Measurements from ENCODE around the gene SYCP2L. TPM values are rescaled to one million over a fixed set of nuclear protein-coding genes. Genes with fewer than 3 reads are reported as not detected.

SYCP2L gene
- total and polyA plus RNA-seq, 2 of the 8 experiments (the other 6 are each of a cell fraction or from before 2014, with no cell fraction given), result 1.7 to 4.2 TPM

GRCh38 chr6:10904015-10904414, 17.2 kb downstream of the SYCP2L start (continued):
- TF ChIP-seq, protein P1, sequence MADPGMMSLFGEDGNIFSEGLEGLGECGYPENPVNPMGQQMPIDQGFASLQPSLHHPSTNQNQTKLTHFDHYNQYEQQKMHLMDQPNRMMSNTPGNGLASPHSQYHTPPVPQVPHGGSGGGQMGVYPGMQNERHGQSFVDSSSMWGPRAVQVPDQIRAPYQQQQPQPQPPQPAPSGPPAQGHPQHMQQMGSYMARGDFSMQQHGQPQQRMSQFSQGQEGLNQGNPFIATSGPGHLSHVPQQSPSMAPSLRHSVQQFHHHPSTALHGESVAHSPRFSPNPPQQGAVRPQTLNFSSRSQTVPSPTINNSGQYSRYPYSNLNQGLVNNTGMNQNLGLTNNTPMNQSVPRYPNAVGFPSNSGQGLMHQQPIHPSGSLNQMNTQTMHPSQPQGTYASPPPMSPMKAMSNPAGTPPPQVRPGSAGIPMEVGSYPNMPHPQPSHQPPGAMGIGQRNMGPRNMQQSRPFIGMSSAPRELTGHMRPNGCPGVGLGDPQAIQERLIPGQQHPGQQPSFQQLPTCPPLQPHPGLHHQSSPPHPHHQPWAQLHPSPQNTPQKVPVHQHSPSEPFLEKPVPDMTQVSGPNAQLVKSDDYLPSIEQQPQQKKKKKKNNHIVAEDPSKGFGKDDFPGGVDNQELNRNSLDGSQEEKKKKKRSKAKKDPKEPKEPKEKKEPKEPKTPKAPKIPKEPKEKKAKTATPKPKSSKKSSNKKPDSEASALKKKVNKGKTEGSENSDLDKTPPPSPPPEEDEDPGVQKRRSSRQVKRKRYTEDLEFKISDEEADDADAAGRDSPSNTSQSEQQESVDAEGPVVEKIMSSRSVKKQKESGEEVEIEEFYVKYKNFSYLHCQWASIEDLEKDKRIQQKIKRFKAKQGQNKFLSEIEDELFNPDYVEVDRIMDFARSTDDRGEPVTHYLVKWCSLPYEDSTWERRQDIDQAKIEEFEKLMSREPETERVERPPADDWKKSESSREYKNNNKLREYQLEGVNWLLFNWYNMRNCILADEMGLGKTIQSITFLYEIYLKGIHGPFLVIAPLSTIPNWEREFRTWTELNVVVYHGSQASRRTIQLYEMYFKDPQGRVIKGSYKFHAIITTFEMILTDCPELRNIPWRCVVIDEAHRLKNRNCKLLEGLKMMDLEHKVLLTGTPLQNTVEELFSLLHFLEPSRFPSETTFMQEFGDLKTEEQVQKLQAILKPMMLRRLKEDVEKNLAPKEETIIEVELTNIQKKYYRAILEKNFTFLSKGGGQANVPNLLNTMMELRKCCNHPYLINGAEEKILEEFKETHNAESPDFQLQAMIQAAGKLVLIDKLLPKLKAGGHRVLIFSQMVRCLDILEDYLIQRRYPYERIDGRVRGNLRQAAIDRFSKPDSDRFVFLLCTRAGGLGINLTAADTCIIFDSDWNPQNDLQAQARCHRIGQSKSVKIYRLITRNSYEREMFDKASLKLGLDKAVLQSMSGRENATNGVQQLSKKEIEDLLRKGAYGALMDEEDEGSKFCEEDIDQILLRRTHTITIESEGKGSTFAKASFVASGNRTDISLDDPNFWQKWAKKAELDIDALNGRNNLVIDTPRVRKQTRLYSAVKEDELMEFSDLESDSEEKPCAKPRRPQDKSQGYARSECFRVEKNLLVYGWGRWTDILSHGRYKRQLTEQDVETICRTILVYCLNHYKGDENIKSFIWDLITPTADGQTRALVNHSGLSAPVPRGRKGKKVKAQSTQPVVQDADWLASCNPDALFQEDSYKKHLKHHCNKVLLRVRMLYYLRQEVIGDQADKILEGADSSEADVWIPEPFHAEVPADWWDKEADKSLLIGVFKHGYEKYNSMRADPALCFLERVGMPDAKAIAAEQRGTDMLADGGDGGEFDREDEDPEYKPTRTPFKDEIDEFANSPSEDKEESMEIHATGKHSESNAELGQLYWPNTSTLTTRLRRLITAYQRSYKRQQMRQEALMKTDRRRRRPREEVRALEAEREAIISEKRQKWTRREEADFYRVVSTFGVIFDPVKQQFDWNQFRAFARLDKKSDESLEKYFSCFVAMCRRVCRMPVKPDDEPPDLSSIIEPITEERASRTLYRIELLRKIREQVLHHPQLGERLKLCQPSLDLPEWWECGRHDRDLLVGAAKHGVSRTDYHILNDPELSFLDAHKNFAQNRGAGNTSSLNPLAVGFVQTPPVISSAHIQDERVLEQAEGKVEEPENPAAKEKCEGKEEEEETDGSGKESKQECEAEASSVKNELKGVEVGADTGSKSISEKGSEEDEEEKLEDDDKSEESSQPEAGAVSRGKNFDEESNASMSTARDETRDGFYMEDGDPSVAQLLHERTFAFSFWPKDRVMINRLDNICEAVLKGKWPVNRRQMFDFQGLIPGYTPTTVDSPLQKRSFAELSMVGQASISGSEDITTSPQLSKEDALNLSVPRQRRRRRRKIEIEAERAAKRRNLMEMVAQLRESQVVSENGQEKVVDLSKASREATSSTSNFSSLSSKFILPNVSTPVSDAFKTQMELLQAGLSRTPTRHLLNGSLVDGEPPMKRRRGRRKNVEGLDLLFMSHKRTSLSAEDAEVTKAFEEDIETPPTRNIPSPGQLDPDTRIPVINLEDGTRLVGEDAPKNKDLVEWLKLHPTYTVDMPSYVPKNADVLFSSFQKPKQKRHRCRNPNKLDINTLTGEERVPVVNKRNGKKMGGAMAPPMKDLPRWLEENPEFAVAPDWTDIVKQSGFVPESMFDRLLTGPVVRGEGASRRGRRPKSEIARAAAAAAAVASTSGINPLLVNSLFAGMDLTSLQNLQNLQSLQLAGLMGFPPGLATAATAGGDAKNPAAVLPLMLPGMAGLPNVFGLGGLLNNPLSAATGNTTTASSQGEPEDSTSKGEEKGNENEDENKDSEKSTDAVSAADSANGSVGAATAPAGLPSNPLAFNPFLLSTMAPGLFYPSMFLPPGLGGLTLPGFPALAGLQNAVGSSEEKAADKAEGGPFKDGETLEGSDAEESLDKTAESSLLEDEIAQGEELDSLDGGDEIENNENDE (IDR thresholded peaks at IDR 0.05; ENCODE audit: insufficient replicate concordance, low read length), result no peak
- no peak for TF ChIP-seq BRCA1 (IDR thresholded peaks at IDR 0.05; ENCODE audit: low read depth, low read length)
- TF ChIP-seq E2F6 (IDR thresholded peaks at IDR 0.05), result no peak
- no peak for TF ChIP-seq SP1 (IDR thresholded peaks at IDR 0.05; ENCODE audit: low read depth, low read length)
